IMR-90 (cell line): ENCODE measurements around the gene RBM15B. TPM values are rescaled to one million over a fixed set of nuclear protein-coding genes. Genes with fewer than 3 reads are reported as not detected.

Experiments used
- ATAC-seq: fragments of 200-7000 bp; cut with Tn5 transposase; 2 replicates; pipeline ENCODE4 v1.9.1; 2020; ENCODE audit warnings: low read depth, mild to moderate bottlenecking, moderate library complexity
- BruUV-seq: library from RNA; stranded (reverse); fragments of 400-500 nt; replicated peaks from 2 replicates; lab custom pipeline; 2021; lab: Mats Ljungman, UMichigan
- CTCF ChIA-PET: fragments of 300-600 bp; formaldehyde crosslinking; extraction: SDS; loops from one replicate; lab custom pipeline; 2021; ENCODE audit warnings: antibody characterized with exemption; lab: Yijun Ruan, JAX
- POLR2A ChIA-PET: fragments of 300-600 bp; sonication (Branson Sonifier 250); formaldehyde crosslinking; loops from one replicate; lab custom pipeline; 2022; ENCODE audit warnings: antibody characterized with exemption; ENCODE audit not compliant: unreplicated experiment; lab: Charles Lee
- DNase-seq: peaks from one replicate; pipeline ENCODE4 v3.0.0; 2013
- H2AFZ ChIP-seq: replicated peaks from 2 replicates; pipeline ENCODE3; 2013; ENCODE audit warnings: low read length, mild to moderate bottlenecking; ENCODE audit not compliant: poor library complexity
- H2AK5ac ChIP-seq: 2 replicates; pipeline ENCODE4 v1.6.1; 2013; ENCODE audit warnings: low read depth, low read length, inconsistent platforms
- H2AK9ac ChIP-seq: replicated peaks from 2 replicates; pipeline ENCODE3; 2013; ENCODE audit warnings: mild to moderate bottlenecking, low read depth, low read length, moderate library complexity; ENCODE audit not compliant: poor library complexity
- H2BK120ac ChIP-seq: 2 replicates; pipeline ENCODE4 v1.6.1; 2013; ENCODE audit warnings: low read depth, low read length, inconsistent platforms
- H2BK15ac ChIP-seq: 3 replicates; pipeline ENCODE4 v1.6.1; 2013; ENCODE audit warnings: low read depth, low read length, inconsistent platforms
- H2BK20ac ChIP-seq: 2 replicates; pipeline ENCODE4 v1.6.1; 2013; ENCODE audit warnings: low read depth, mild to moderate bottlenecking, inconsistent platforms, low read length, moderate library complexity
- H2BK5ac ChIP-seq: 2 replicates; pipeline ENCODE4 v1.6.1; 2013; ENCODE audit warnings: mild to moderate bottlenecking, low read depth, low read length, inconsistent platforms; ENCODE audit not compliant: poor library complexity, severe bottlenecking
- H3K14ac ChIP-seq: replicated peaks from 2 replicates; pipeline ENCODE4 v1.6.1; 2013; ENCODE audit warnings: low read depth, low read length, inconsistent platforms
- H3K18ac ChIP-seq: 2 replicates; pipeline ENCODE4 v1.6.1; 2013; ENCODE audit warnings: low read depth, low read length, control low read depth
- H3K23ac ChIP-seq: 2 replicates; pipeline ENCODE4 v1.6.1; 2013; ENCODE audit warnings: low read depth, low read length, inconsistent platforms
- H3K27ac ChIP-seq: 2 replicates; pipeline ENCODE4 v1.5.1; 2013; ENCODE audit warnings: mild to moderate bottlenecking, control low read depth, low read length; ENCODE audit not compliant: insufficient read depth
- H3K27me3 ChIP-seq: 2 replicates; pipeline ENCODE4 v1.6.1; 2013; ENCODE audit warnings: low read length; ENCODE audit not compliant: control insufficient read depth, insufficient read depth
- H3K36me3 ChIP-seq: 2 replicates; pipeline ENCODE4 v1.6.1; 2013; ENCODE audit warnings: low read length, mixed read lengths; ENCODE audit not compliant: control insufficient read depth, insufficient read depth
- H3K4ac ChIP-seq: 2 replicates; pipeline ENCODE4 v1.6.1; 2013; ENCODE audit warnings: low read depth, low read length, inconsistent platforms
- H3K4me1 ChIP-seq: 2 replicates; pipeline ENCODE4 v1.6.1; 2013; ENCODE audit warnings: low read length, mixed read lengths; ENCODE audit not compliant: control insufficient read depth, insufficient read depth
- H3K4me2 ChIP-seq: 2 replicates; pipeline ENCODE4 v1.6.1; 2013; ENCODE audit warnings: low read depth, mild to moderate bottlenecking, control low read depth, low read length, moderate library complexity
- H3K4me3 ChIP-seq: 2 replicates; pipeline ENCODE4 v1.5.1; 2013; ENCODE audit warnings: low read depth, mild to moderate bottlenecking, control low read depth, low read length, moderate library complexity; ENCODE audit not compliant: insufficient read depth
- H3K56ac ChIP-seq: 2 replicates; pipeline ENCODE4 v1.6.1; 2013; ENCODE audit warnings: low read length, inconsistent platforms; ENCODE audit not compliant: insufficient read depth; ENCODE audit errors: extremely low read depth
- H3K79me1 ChIP-seq, 2 experiments: 2 replicates each; pipeline ENCODE4 v1.6.1; 2013; ENCODE audit warnings: low read length in 2 of 2, inconsistent platforms in 1 of 2, low read depth in 1 of 2
- H3K9ac ChIP-seq: 2 replicates; pipeline ENCODE4 v1.6.1; 2013; ENCODE audit warnings: low read depth, low read length, control low read depth
- H3K9me1 ChIP-seq: 2 replicates; pipeline ENCODE4 v1.6.1; 2013; ENCODE audit warnings: low read length, inconsistent platforms; ENCODE audit not compliant: insufficient read depth
- H3K9me3 ChIP-seq: 2 replicates; pipeline ENCODE4 v1.6.1; 2013; ENCODE audit warnings: low read length; ENCODE audit not compliant: control insufficient read depth, insufficient read depth
- H4K20me1 ChIP-seq: 2 replicates; pipeline ENCODE4 v1.6.1; 2013; ENCODE audit warnings: low read length, inconsistent platforms; ENCODE audit not compliant: insufficient read depth
- H4K5ac ChIP-seq: 2 replicates; pipeline ENCODE4 v1.6.1; 2013; ENCODE audit warnings: mild to moderate bottlenecking, low read depth, low read length, control low read depth
- H4K8ac ChIP-seq, 2 experiments: 2 replicates each; pipeline ENCODE4 v1.6.1; 2013; ENCODE audit warnings: low read depth in 2 of 2, low read length in 2 of 2, control low read depth in 1 of 2, inconsistent platforms in 1 of 2
- H4K91ac ChIP-seq: 2 replicates; pipeline ENCODE4 v1.6.1; 2013; ENCODE audit warnings: low read depth, low read length, inconsistent platforms; ENCODE audit not compliant: insufficient read depth
- CEBPB ChIP-seq: IDR thresholded peaks from 2 replicates; pipeline ENCODE4 v1.6.1; 2012; ENCODE audit warnings: low read depth, low read length, improper control_type of control experiment
- FOS ChIP-seq: fragments of 150-350 bp; IDR thresholded peaks from 2 replicates; pipeline ENCODE4 v1.6.1; 2016; ENCODE audit warnings: low read depth, low read length
- MAZ ChIP-seq: IDR thresholded peaks from 2 replicates; pipeline ENCODE4 v1.6.1; 2012; ENCODE audit warnings: low read depth, mild to moderate bottlenecking, low read length, improper control_type of control experiment, moderate library complexity, borderline replicate concordance
- RAD21 ChIP-seq: IDR thresholded peaks from 2 replicates; pipeline ENCODE4 v1.6.1; 2012; ENCODE audit warnings: low read length, improper control_type of control experiment
- WGBS, 2 experiments: methylation state at CpG; one replicate each; pipeline versions ENCODE4 v1.1.5 to v1.1.7; 2013; ENCODE audit warnings: missing lambda C conversion rate in 2 of 2; ENCODE audit not compliant: insufficient read length in 1 of 2; ENCODE audit errors: extremely low coverage in 2 of 2; 5-methylcytosine and 5-hydroxymethylcytosine counted together
- dilution Hi-C: fragments of 300-500 bp; cut with HindIII; formaldehyde crosslinking; loops from one replicate; pipeline ENCODE4 v1.14.3; 2018; ENCODE audit warnings: low sequenced_read_pairs; ENCODE audit not compliant: unreplicated experiment
- in situ Hi-C: fragments of 300-500 bp; cut with MboI; formaldehyde crosslinking; loops from 3 replicates; pipeline ENCODE4 v1.14.3; 2019; ENCODE audit warnings: low sequenced_read_pairs, inconsistent platforms, mixed read lengths
- intact Hi-C: fragments of 100-400 bp; cut with micrococcal nuclease; formaldehyde crosslinking; loops from 2 replicates; pipeline ENCODE4 v1.10.0; 2022
- polyA plus RNA-seq, 3 experiments: library from polyadenylated mRNA; depleted of rRNA; stranded (reverse); fragments of >200 nt; gene quantifications; 2 replicates each; pipeline ENCODE4 v1.2.3, GENCODE V29; 2012; ENCODE audit warnings: low replicate concordance in 1 of 3
- total RNA-seq: library from RNA; depleted of rRNA; stranded (reverse); fragments of >200 nt; gene quantifications from 2 replicates; pipeline ENCODE4 v1.2.3, GENCODE V29; 2012

RBM15B gene
- total and polyA plus RNA-seq, 2 of the 4 experiments (the other 2 are of a cell fraction) = 16.2 to 17.4 TPM

- H2BK5ac ChIP-seq = no peak overlapping the region
- intact Hi-C loops = no loop called here
- H3K18ac ChIP-seq = no peak overlapping the region
- H3K9me3 ChIP-seq = no peaks in the 10 kb centered on the region
- no peak overlapping the region for H3K4ac ChIP-seq
- peaks cover 20% of the 10 kb centered on the region for H4K20me1 ChIP-seq
- no peak overlapping the region for H3K4me2 ChIP-seq
- H2BK15ac ChIP-seq = no peak overlapping the region
- no peak overlapping the region for H3K14ac ChIP-seq
- no peak overlapping the region for H4K91ac ChIP-seq
- H3K4me1 ChIP-seq = peaks cover 6% of the 10 kb centered on the region
- no peak overlapping the region for H2BK20ac ChIP-seq
- dilution Hi-C loops = no loop called here
- H4K5ac ChIP-seq = no peak overlapping the region
- H2AK9ac ChIP-seq = no peak overlapping the region
- in situ Hi-C loops = loop anchor here (25.0 kb wide), 2 partner anchors 554 to 1046 kb away; partner anchors contain the start of genes PARP3, RASSF1, RRP9 and TUSC2
- TF ChIP-seq CEBPB = no peak
- no peak for TF ChIP-seq FOS
- no peak for TF ChIP-seq MAZ
- no peak for TF ChIP-seq RAD21
- no peak overlapping the region for H3K27ac ChIP-seq
- no peak overlapping the region for H2BK120ac ChIP-seq
- H3K56ac ChIP-seq = no peak overlapping the region
- H3K9me1 ChIP-seq = no peaks in the 10 kb centered on the region
- no peak overlapping the region for H3K9ac ChIP-seq
- no peak overlapping the region for H3K4me3 ChIP-seq
- peaks cover 12% of the 10 kb centered on the region for H3K36me3 ChIP-seq
- no peak overlapping the region for H3K23ac ChIP-seq
- POLR2A ChIA-PET = no interaction called here
- CTCF ChIA-PET = no interaction called here
- H2AFZ ChIP-seq = no peak overlapping the region
- H4K8ac ChIP-seq = no peak overlapping the region
- DNase-seq (no peak), ATAC-seq (no peak)
- no TSS peak for BruUV-seq
- peaks cover 3% of the 10 kb centered on the region; the same call in 1 of the 2 replicates for H3K27me3 ChIP-seq
- H2AK5ac ChIP-seq = no peak overlapping the region
- 100% methylated on average over 1 of the region's 3 CpGs; no CpG with 5 or more reads in 1 of the 2 experiments for whole genome bisulfite sequencing, 2 experiments
- H3K79me1 ChIP-seq = peaks cover 24 to 38% of the 10 kb centered on the region in 2 experiments
These were observed 8.0 kb upstream of the RBM15B start for GRCh38 chr3:51382947-51383578.
